OCI-LY3 (cell line): ENCODE results near the gene GDNF.

Experiments used
- H2AFZ ChIP-seq: fragments of 200-600, 300-600 bp; shearing (Covaris generic); 2 replicates; pipeline ENCODE4 v1.6.0; 2014; ENCODE audit warnings: antibody characterized with exemption, low read depth, low read length
- H3K27ac ChIP-seq: fragments of 200-600, 300-600 bp; sonication (generic); 2 replicates; pipeline ENCODE4 v1.5.1; 2014; ENCODE audit warnings: mild to moderate bottlenecking, low read length, moderate library complexity, mixed read lengths
- H3K27me3 ChIP-seq: fragments of 200-600, 300-600 bp; sonication (generic); 2 replicates; pipeline ENCODE4 v1.6.1; 2014; ENCODE audit warnings: low read depth, low read length, mixed read lengths
- H3K36me3 ChIP-seq: fragments of 200-600, 300-600 bp; sonication (generic); replicated peaks from 2 replicates; pipeline ENCODE3; 2014; ENCODE audit warnings: low read depth, low read length, mixed read lengths
- H3K4me1 ChIP-seq: fragments of 300-600, 200-600 bp; sonication (generic); 2 replicates; pipeline ENCODE4 v1.6.1; 2014; ENCODE audit warnings: low read length, mixed read lengths
- H3K4me2 ChIP-seq: fragments of 200-600, 300-600 bp; sonication (generic); 2 replicates; pipeline ENCODE4 v1.6.1; 2014; ENCODE audit warnings: low read length, mixed read lengths
- H3K4me3 ChIP-seq: fragments of 300-600, 200-600 bp; sonication (generic); 2 replicates; pipeline ENCODE4 v1.5.1; 2014; ENCODE audit warnings: antibody characterized with exemption, mild to moderate bottlenecking, low read length, moderate library complexity
- H3K79me2 ChIP-seq: fragments of 300-600, 200-600 bp; shearing (Covaris generic); 2 replicates; pipeline ENCODE4 v1.6.1; 2014; ENCODE audit warnings: mild to moderate bottlenecking, low read length, mixed read lengths
- H3K9ac ChIP-seq: fragments of 300-600, 200-600 bp; shearing (Covaris generic); 2 replicates; pipeline ENCODE4 v1.6.0; 2014; ENCODE audit warnings: mild to moderate bottlenecking, low read length, moderate library complexity
- H3K9me3 ChIP-seq: fragments of 200-600, 300-600 bp; shearing (Covaris generic); 2 replicates; pipeline ENCODE4 v1.6.1; 2014; ENCODE audit warnings: low read length, mixed read lengths; ENCODE audit not compliant: insufficient read depth
- H4K20me1 ChIP-seq: fragments of 200-600, 300-600 bp; sonication (generic); 2 replicates; pipeline ENCODE4 v1.6.1; 2016; ENCODE audit warnings: low read length, mixed read lengths; ENCODE audit not compliant: insufficient read depth
- CTCF ChIP-seq: fragments of 200-600, 300-600 bp; sonication (generic); IDR thresholded peaks from 2 replicates; pipeline ENCODE4 v1.5.1; 2014; ENCODE audit warnings: antibody characterized with exemption, low read length, low read depth
- EZH2phosphoT487 ChIP-seq: fragments of 200-600 bp; shearing (Covaris generic); IDR thresholded peaks from 2 replicates; pipeline ENCODE4 v1.6.1; 2018; ENCODE audit warnings: antibody characterized with exemption, mixed run types, low read depth

GDNF gene

GRCh38 chr5:37791321-37791720 lies 48.5 kb downstream of the GDNF start:
- TF ChIP-seq EZH2phosphoT487 (no peak), CTCF (no peak)
- no peak overlapping the region for H3K9ac ChIP-seq
- no peaks in the 10 kb centered on the region for H3K9me3 ChIP-seq
- no peaks in the 10 kb centered on the region for H4K20me1 ChIP-seq
- H3K27me3 ChIP-seq = no peaks in the 10 kb centered on the region
- H3K4me3 ChIP-seq = no peak overlapping the region
- H3K4me1 ChIP-seq = no peaks in the 10 kb centered on the region
- H2AFZ ChIP-seq = no peak overlapping the region
- no peak overlapping the region for H3K27ac ChIP-seq
- H3K79me2 ChIP-seq = no peaks in the 10 kb centered on the region
- no peaks in the 10 kb centered on the region for H3K36me3 ChIP-seq
- H3K4me2 ChIP-seq = no peak overlapping the region

- no peaks in the 10 kb centered on the region for H4K20me1 ChIP-seq
- H3K27me3 ChIP-seq = no peaks in the 10 kb centered on the region
- H3K9me3 ChIP-seq = no peaks in the 10 kb centered on the region
- H3K4me1 ChIP-seq = no peaks in the 10 kb centered on the region
- no peak overlapping the region for H3K27ac ChIP-seq
- H3K4me2 ChIP-seq = no peak overlapping the region
- H3K36me3 ChIP-seq = no peaks in the 10 kb centered on the region
- no peak overlapping the region for H3K4me3 ChIP-seq
- TF ChIP-seq EZH2phosphoT487 (no peak), CTCF (no peak)
- no peak overlapping the region for H3K9ac ChIP-seq
- no peaks in the 10 kb centered on the region for H3K79me2 ChIP-seq
- H2AFZ ChIP-seq = no peak overlapping the region
These were observed 49.9 kb downstream of the GDNF start for GRCh38 chr5:37789991-37790390.

GRCh38 chr5:37787742-37788141 lies 52.1 kb downstream of the GDNF start:
- no peaks in the 10 kb centered on the region for H3K79me2 ChIP-seq
- H3K27ac ChIP-seq = no peak overlapping the region
- H3K36me3 ChIP-seq = no peaks in the 10 kb centered on the region
- H3K4me3 ChIP-seq = no peak overlapping the region
- H4K20me1 ChIP-seq = no peaks in the 10 kb centered on the region
- TF ChIP-seq EZH2phosphoT487 (no peak), CTCF (no peak)
- H3K9me3 ChIP-seq = no peaks in the 10 kb centered on the region
- H3K27me3 ChIP-seq = no peaks in the 10 kb centered on the region
- no peak overlapping the region for H2AFZ ChIP-seq
- no peak overlapping the region for H3K9ac ChIP-seq
- H3K4me1 ChIP-seq = no peaks in the 10 kb centered on the region
- no peak overlapping the region for H3K4me2 ChIP-seq

GRCh38 chr5:37786862-37787519 lies 52.9 kb downstream of the GDNF start:
- no peak overlapping the region for H3K4me3 ChIP-seq
- H3K9me3 ChIP-seq = no peaks in the 10 kb centered on the region
- H3K4me2 ChIP-seq = no peak overlapping the region
- no peaks in the 10 kb centered on the region for H3K36me3 ChIP-seq
- H3K27ac ChIP-seq = no peak overlapping the region
- H3K27me3 ChIP-seq = no peaks in the 10 kb centered on the region
- H3K9ac ChIP-seq = no peak overlapping the region
- no peaks in the 10 kb centered on the region for H3K4me1 ChIP-seq
- no peak overlapping the region for H2AFZ ChIP-seq
- no peak for TF ChIP-seq EZH2phosphoT487
- no peak for TF ChIP-seq CTCF
- H3K79me2 ChIP-seq = no peaks in the 10 kb centered on the region
- H4K20me1 ChIP-seq = no peaks in the 10 kb centered on the region
